MM.1S (cell line): ENCODE measurements around the gene TOX4.
"Not testable (repeated sequence)": the region's sequence is repeated elsewhere in the genome, so short reads cannot be mapped to it uniquely, and the experiment has no call there.

ENCODE experiments used
- EZH2 ChIP-seq: fragments of 300-600 bp; sonication (generic); optimal IDR thresholded peaks from 2 replicates; pipeline ENCODE3; 2017; ENCODE audit warnings: low read depth, mild to moderate bottlenecking, antibody characterized with exemption, low read length, mixed read lengths
- EZH2phosphoT487 ChIP-seq: fragments of 300-600 bp; sonication (generic); IDR thresholded peaks from 2 replicates; pipeline ENCODE4 v1.6.1; 2018; ENCODE audit warnings: antibody characterized with exemption, low read length
- TF ChIP-seq, protein P1 (sequence below): fragments of 300-600 bp; sonication (generic); IDR thresholded peaks from 2 replicates; pipeline ENCODE4 v1.5.1; 2016; ENCODE audit warnings: antibody characterized with exemption, low read length, mixed read lengths

DNA sequence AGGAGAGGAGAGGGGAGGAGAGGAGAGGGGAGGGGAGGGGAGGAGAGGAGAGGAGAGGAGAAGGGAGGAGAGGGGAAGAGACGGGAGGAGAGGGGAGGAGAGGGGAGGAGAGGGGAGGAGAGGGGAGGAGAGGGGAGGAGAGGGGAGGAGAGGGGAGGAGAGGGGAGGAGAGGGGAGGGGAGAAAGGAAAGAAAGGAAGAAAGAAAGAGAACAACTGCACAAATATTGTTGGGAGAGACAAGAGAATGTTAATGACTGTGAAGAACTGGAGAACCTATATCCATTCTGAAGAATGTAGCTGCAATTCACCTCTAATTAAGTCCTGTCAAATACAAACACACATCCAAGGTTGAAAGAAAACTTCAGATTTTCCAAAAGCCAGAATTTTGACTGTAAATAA lies 34.3 kb upstream of the TOX4 start:
- TF ChIP-seq, protein P1, sequence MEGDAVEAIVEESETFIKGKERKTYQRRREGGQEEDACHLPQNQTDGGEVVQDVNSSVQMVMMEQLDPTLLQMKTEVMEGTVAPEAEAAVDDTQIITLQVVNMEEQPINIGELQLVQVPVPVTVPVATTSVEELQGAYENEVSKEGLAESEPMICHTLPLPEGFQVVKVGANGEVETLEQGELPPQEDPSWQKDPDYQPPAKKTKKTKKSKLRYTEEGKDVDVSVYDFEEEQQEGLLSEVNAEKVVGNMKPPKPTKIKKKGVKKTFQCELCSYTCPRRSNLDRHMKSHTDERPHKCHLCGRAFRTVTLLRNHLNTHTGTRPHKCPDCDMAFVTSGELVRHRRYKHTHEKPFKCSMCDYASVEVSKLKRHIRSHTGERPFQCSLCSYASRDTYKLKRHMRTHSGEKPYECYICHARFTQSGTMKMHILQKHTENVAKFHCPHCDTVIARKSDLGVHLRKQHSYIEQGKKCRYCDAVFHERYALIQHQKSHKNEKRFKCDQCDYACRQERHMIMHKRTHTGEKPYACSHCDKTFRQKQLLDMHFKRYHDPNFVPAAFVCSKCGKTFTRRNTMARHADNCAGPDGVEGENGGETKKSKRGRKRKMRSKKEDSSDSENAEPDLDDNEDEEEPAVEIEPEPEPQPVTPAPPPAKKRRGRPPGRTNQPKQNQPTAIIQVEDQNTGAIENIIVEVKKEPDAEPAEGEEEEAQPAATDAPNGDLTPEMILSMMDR, result not testable (repeated sequence)
- not testable (repeated sequence) for TF ChIP-seq EZH2, EZH2phosphoT487
